ENCODE measurements around the gene KLHDC8B.

KLHDC8B gene

GRCh38 chr3:49164983-49165720, 6.2 kb upstream of the KLHDC8B start:
- no peak for DNase-seq (ENCODE audit: low read depth)
- no peak for TF ChIP-seq CTCF (IDR thresholded peaks at IDR 0.05; ENCODE audit: low read length, missing control alignments)
- peak overlapping the region; percentile 86 for H3K4me3 ChIP-seq (replicated peaks; ENCODE audit: low read depth, low read length)

- no peak for TF ChIP-seq CTCF (IDR thresholded peaks at IDR 0.05; ENCODE audit: low read length, missing control alignments)
- DNase-seq (ENCODE audit: low read depth) = peak; percentile 75
- H3K4me3 ChIP-seq (replicated peaks; ENCODE audit: low read depth, low read length) = peak within 1 kb of the TSS; percentile 86
Observed at GRCh38 chr3:49165771-49166751, 5.3 kb upstream of the KLHDC8B start, which contains the start of gene CCDC71. TSS of gene CCDC71 (minus strand) at chr3:49166331. CDS start at chr3:49164208, 2,123 bp downstream.

GRCh38 chr3:49166752-49167556, 4.4 kb upstream of the KLHDC8B start:
- H3K4me3 ChIP-seq (replicated peaks; ENCODE audit: low read depth, low read length) = peak overlapping the region; percentile 86
- TF ChIP-seq CTCF (IDR thresholded peaks at IDR 0.05; ENCODE audit: low read length, missing control alignments) = no peak
- DNase-seq (ENCODE audit: low read depth) = no peak

- DNase-seq (ENCODE audit: low read depth) = no peak
- no peak for TF ChIP-seq CTCF (IDR thresholded peaks at IDR 0.05; ENCODE audit: low read length, missing control alignments)
- H3K4me3 ChIP-seq (replicated peaks; ENCODE audit: low read depth, low read length) = peak overlapping the region; percentile 86
Observed at GRCh38 chr3:49170744-49171118, 667 bp upstream of the KLHDC8B start.

GRCh38 chr3:49171775-49172500, 540 bp downstream of the KLHDC8B start:
- peak overlapping the region; percentile 86 for H3K4me3 ChIP-seq (replicated peaks; ENCODE audit: low read depth, low read length)
- DNase-seq (ENCODE audit: low read depth) = no peak
- no peak for TF ChIP-seq CTCF (IDR thresholded peaks at IDR 0.05; ENCODE audit: low read length, missing control alignments)

- no peak for TF ChIP-seq CTCF (IDR thresholded peaks at IDR 0.05; ENCODE audit: low read length, missing control alignments)
- no peak for DNase-seq (ENCODE audit: low read depth)
- peak overlapping the region; percentile 86 for H3K4me3 ChIP-seq (replicated peaks; ENCODE audit: low read depth, low read length)
Observed at GRCh38 chr3:49172551-49173041, 1.2 kb downstream of the KLHDC8B start.
